Neural progenitor cell (in vitro differentiated cells): ENCODE measurements around the gene SGSM2. TPM values are rescaled to one million over a fixed set of nuclear protein-coding genes. Genes with fewer than 3 reads are reported as not detected.

Experiments
- DNase-seq: peaks from one replicate; pipeline ENCODE4 v3.0.0-alpha.2; 2016; ENCODE audit warnings: low spot score
- H2AFZ ChIP-seq: fragments of 200-600 bp; sonication (generic); replicated peaks from 2 replicates; pipeline ENCODE4 v1.6.1; 2016; ENCODE audit warnings: antibody characterized with exemption
- H3F3A ChIP-seq: fragments of 200-600 bp; sonication (generic); 2 replicates; pipeline ENCODE4 v1.6.1; 2016; ENCODE audit warnings: antibody characterized with exemption, low read depth
- H3K27ac ChIP-seq: fragments of 200-600 bp; sonication (generic); 2 replicates; pipeline ENCODE4 v1.5.1; 2016; ENCODE audit warnings: mild to moderate bottlenecking
- H3K27me3 ChIP-seq: fragments of 200-600 bp; sonication (generic); 2 replicates; pipeline ENCODE4 v1.6.1; 2016; ENCODE audit warnings: mild to moderate bottlenecking, moderate library complexity
- H3K36me3 ChIP-seq: fragments of 200-600 bp; sonication (generic); 2 replicates; pipeline ENCODE4 v1.5.1; 2016
- H3K4me1 ChIP-seq: fragments of 200-600 bp; sonication (generic); 2 replicates; pipeline ENCODE4 v1.6.1; 2016; ENCODE audit warnings: mixed run types
- H3K4me2 ChIP-seq: fragments of 200-600 bp; sonication (generic); 2 replicates; pipeline ENCODE4 v1.6.1; 2016
- H3K4me3 ChIP-seq: fragments of 200-600 bp; sonication (generic); 2 replicates; pipeline ENCODE4 v1.5.1; 2016
- H3K79me2 ChIP-seq: fragments of 200-600 bp; sonication (generic); 2 replicates; pipeline ENCODE4 v1.6.1; 2016; ENCODE audit warnings: low read depth
- H3K9ac ChIP-seq: fragments of 200-600 bp; sonication (generic); 2 replicates; pipeline ENCODE4 v1.6.1; 2016
- H3K9me3 ChIP-seq: fragments of 200-600 bp; sonication (generic); 2 replicates; pipeline ENCODE4 v1.5.1; 2016; ENCODE audit warnings: low read depth
- H4K20me1 ChIP-seq: fragments of 200-600 bp; sonication (generic); 2 replicates; pipeline ENCODE4 v1.6.1; 2016; ENCODE audit warnings: low read depth
- H3K27ac Mint-ChIP-seq: 3 replicates; pipeline ENCODE4 v1.8.0; 2021; ENCODE audit warnings: mixed read lengths
- H3K27me3 Mint-ChIP-seq: 2 replicates; pipeline ENCODE4 v1.8.0; 2022; ENCODE audit warnings: low read depth, mild to moderate bottlenecking, inconsistent platforms, moderate library complexity, mixed read lengths; ENCODE audit not compliant: insufficient read depth
- H3K36me3 Mint-ChIP-seq: 3 replicates; pipeline ENCODE4 v1.8.0; 2021; ENCODE audit warnings: mixed read lengths
- H3K4me1 Mint-ChIP-seq: 3 replicates; pipeline ENCODE4 v1.8.0; 2021; ENCODE audit warnings: mixed read lengths
- H3K4me3 Mint-ChIP-seq: 3 replicates; pipeline ENCODE4 v1.8.0; 2021; ENCODE audit warnings: mild to moderate bottlenecking, moderate library complexity, mixed read lengths
- H3K9me3 Mint-ChIP-seq: 3 replicates; pipeline ENCODE4 v1.8.0; 2020; ENCODE audit warnings: mixed read lengths
- EZH2 ChIP-seq: fragments of 200-600 bp; sonication (generic); IDR thresholded peaks from 2 replicates; pipeline ENCODE4 v1.6.1; 2017; ENCODE audit warnings: antibody characterized with exemption, mild to moderate bottlenecking, moderate library complexity
- EZH2phosphoT487 ChIP-seq: fragments of 200-600 bp; sonication (generic); IDR thresholded peaks from 2 replicates; pipeline ENCODE4 v1.6.1; 2017; ENCODE audit warnings: antibody characterized with exemption
- total RNA-seq: library from RNA; depleted of rRNA; stranded (reverse); fragments of >200 nt; gene quantifications from 2 replicates; pipeline ENCODE4 v1.2.3, GENCODE V29; 2015; ENCODE audit warnings: low replicate concordance
- TF ChIP-seq, protein P1 (sequence below): fragments of 200-600 bp; sonication (generic); IDR thresholded peaks from 2 replicates; pipeline ENCODE4 v1.5.1; 2017; ENCODE audit warnings: antibody characterized with exemption, mild to moderate bottlenecking

SGSM2 gene
- total RNA-seq, 1 donor from 2014 or later: 39.0 TPM

DNA sequence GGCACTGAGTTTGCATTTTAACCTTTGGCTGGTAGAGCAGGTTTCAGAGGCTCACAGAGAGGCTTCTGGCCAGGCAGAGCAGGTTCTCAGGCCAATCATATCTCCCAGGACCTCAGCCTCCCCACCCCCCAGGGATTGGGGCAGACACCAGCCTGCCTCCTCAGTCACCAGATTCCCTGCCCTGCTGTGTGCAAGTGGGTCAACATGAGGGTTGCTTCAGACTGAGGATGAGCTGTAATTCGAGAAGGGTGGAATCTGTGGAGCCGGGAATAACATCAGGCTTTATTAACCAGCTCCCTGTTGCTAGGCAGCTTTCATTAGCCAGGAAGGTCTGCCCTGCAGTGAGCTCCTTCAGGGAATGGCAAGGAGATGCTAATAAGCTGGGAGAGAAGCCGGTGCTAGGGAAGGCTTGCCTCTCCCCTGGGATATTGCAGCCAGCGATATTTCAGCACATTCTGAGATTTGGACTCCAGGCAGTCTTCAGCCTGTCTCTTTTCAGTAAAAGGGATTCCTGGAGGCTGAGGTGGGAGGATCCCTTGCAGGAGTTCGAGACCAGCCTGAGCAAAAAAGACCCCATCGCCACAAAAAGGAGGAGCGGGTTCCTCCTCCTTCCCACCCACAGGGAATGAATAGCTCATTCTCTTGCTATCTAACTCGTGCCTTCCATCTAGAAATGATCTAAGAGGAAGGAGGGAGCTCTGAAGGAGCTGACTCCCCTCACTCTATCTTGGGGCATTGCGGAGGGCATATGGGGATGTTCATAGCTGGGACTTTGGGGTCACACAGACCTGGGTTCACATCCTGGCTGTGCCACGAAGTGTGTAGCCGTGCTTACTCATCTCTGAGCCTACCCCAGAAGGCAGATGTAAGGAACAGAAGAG lies 10.7 kb downstream of the SGSM2 start:
- Histone ChIP-seq H3K79me2 (peaks cover 11% of the 10 kb centered on the region), H3F3A (peaks cover 43% of the 10 kb centered on the region), H3K27ac (peak overlapping the region; percentile 88), H3K4me1 (peaks cover 27% of the 10 kb centered on the region), H3K4me2 (peak overlapping the region; percentile 76), H3K9me3 (no peaks in the 10 kb centered on the region), H4K20me1 (no peaks in the 10 kb centered on the region), H3K4me3 (peak overlapping the region; percentile 43), H2AFZ (peak overlapping the region; percentile 61), H3K27me3 (no peaks in the 10 kb centered on the region), H3K36me3 (no peaks in the 10 kb centered on the region), H3K9ac (no peak overlapping the region)
- H3K4me1 Mint-ChIP-seq: peaks cover 41% of the 10 kb centered on the region
- peaks cover 4% of the 10 kb centered on the region for H3K27me3 Mint-ChIP-seq
- H3K27ac Mint-ChIP-seq: peak overlapping the region; percentile 100
- peak; percentile 92 for DNase-seq
- peak overlapping the region; percentile 82 for H3K4me3 Mint-ChIP-seq
- TF ChIP-seq, protein P1, sequence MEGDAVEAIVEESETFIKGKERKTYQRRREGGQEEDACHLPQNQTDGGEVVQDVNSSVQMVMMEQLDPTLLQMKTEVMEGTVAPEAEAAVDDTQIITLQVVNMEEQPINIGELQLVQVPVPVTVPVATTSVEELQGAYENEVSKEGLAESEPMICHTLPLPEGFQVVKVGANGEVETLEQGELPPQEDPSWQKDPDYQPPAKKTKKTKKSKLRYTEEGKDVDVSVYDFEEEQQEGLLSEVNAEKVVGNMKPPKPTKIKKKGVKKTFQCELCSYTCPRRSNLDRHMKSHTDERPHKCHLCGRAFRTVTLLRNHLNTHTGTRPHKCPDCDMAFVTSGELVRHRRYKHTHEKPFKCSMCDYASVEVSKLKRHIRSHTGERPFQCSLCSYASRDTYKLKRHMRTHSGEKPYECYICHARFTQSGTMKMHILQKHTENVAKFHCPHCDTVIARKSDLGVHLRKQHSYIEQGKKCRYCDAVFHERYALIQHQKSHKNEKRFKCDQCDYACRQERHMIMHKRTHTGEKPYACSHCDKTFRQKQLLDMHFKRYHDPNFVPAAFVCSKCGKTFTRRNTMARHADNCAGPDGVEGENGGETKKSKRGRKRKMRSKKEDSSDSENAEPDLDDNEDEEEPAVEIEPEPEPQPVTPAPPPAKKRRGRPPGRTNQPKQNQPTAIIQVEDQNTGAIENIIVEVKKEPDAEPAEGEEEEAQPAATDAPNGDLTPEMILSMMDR: no peak
- no peak for TF ChIP-seq EZH2phosphoT487
- no peak for TF ChIP-seq EZH2
- H3K36me3 Mint-ChIP-seq: peaks cover 6% of the 10 kb centered on the region
- H3K9me3 Mint-ChIP-seq: no peaks in the 10 kb centered on the region

DNA sequence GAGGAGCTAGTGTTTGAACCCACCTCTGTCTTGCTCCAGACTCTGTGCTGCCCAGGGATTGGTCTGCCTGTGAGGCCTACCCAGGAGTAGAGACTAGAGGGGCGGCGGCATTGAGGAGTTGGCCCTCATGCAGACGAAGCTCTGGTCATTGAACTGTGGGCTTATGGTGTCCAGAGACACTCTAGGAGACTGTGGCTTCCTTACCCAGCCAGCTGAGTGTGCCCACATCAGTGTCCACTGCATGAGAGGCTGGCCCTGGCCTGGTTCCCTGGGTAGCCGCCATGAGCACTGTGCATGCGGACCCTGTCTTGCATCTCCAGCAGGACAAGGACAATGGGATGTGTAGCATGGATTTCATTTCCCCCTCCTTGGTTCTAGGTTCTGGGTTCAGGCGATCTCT lies 14.0 kb downstream of the SGSM2 start:
- peaks cover 48% of the 10 kb centered on the region for H3F3A ChIP-seq
- Mint-ChIP-seq H3K27me3 (peaks cover 4% of the 10 kb centered on the region), H3K36me3 (peaks cover 2% of the 10 kb centered on the region), H3K4me1 (peaks cover 34% of the 10 kb centered on the region), H3K27ac (peak overlapping the region; percentile 81), H3K9me3 (no peaks in the 10 kb centered on the region), H3K4me3 (no peak overlapping the region)
- no peak overlapping the region for H3K27ac ChIP-seq
- H3K4me2 ChIP-seq: no peak overlapping the region
- TF ChIP-seq EZH2 (no peak), EZH2phosphoT487 (no peak)
- TF ChIP-seq, protein P1: no peak
- H3K79me2 ChIP-seq: peaks cover 11% of the 10 kb centered on the region
- no peak overlapping the region for H3K4me3 ChIP-seq
- no peak overlapping the region for H3K9ac ChIP-seq
- no peaks in the 10 kb centered on the region for H3K36me3 ChIP-seq
- DNase-seq: no peak
- H3K27me3 ChIP-seq: no peaks in the 10 kb centered on the region
- no peaks in the 10 kb centered on the region for H3K9me3 ChIP-seq
- H2AFZ ChIP-seq: no peak overlapping the region
- H3K4me1 ChIP-seq: peaks cover 27% of the 10 kb centered on the region
- no peaks in the 10 kb centered on the region for H4K20me1 ChIP-seq

DNA sequence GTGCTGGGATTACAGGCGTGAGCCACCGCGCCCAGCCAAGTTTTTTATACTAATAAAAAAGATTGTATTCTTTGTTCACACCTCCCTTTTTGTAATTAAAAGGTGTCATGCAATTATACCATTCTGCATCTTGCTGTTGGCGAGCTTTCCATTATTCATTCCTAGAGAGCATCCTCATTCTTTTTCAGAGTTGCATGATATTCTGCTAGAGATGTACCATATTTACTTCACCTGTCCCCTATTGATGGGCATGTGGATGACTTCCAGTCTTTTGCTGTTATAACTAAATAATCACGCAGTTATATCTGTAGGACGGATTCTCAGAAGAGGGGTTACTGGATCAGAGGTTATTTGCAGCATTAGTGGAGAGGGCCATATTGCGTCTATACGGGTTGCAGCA lies 17.0 kb downstream of the SGSM2 start:
- Histone ChIP-seq H4K20me1 (no peaks in the 10 kb centered on the region), H3K27me3 (no peaks in the 10 kb centered on the region), H3K9ac (no peak overlapping the region), H3F3A (peaks cover 19% of the 10 kb centered on the region), H3K4me3 (no peak overlapping the region), H3K27ac (no peak overlapping the region), H3K4me2 (no peak overlapping the region), H3K79me2 (peaks cover 7% of the 10 kb centered on the region), H2AFZ (no peak overlapping the region), H3K4me1 (peaks cover 12% of the 10 kb centered on the region), H3K36me3 (no peaks in the 10 kb centered on the region), H3K9me3 (no peaks in the 10 kb centered on the region)
- TF ChIP-seq EZH2 (no peak), EZH2phosphoT487 (no peak)
- TF ChIP-seq, protein P1: no peak
- no peak for DNase-seq
- Mint-ChIP-seq H3K36me3 (peaks cover 4% of the 10 kb centered on the region), H3K4me3 (no peak overlapping the region), H3K27me3 (no peaks in the 10 kb centered on the region), H3K9me3 (no peaks in the 10 kb centered on the region), H3K27ac (no peak overlapping the region), H3K4me1 (peaks cover 19% of the 10 kb centered on the region)
